Measurements from ENCODE around the gene LRRC8E. TPM values are rescaled to one million over a fixed set of nuclear protein-coding genes. Genes with fewer than 3 reads are reported as not detected.

LRRC8E gene
- total and polyA plus RNA-seq, 2 of the 8 experiments (the other 6 are each of a cell fraction or from before 2014, with no cell fraction given), result 2.7 to 2.9 TPM

- ChIA-PET POLR2A (ENCODE audit: partially characterized antibody) (interaction anchor here (0.7 to 10.5 kb wide), 4 partner anchors 9 to 55 kb away, joined by 3 to 106 read pairs (median 4); partner anchors contain the start of genes SNAPC2 and TGFBR3L), CTCF (ENCODE audit: partially characterized antibody) (interaction anchor here (0.9 to 11.2 kb wide), 3 partner anchors 13 to 62 kb away, joined by 3 to 112 read pairs (median 3); partner anchors contain the start of genes SNAPC2 and TGFBR3L)
- H3K79me1 ChIP-seq (ENCODE audit: low read depth, low read length), result no peaks in the 10 kb centered on the region
- peaks cover 8 to 46% (median 34%) of the 10 kb centered on the region in 4 experiments for H3K27me3 ChIP-seq (replicated peaks in 1 of 4; ENCODE audit: control insufficient read depth in 3 of 4, extremely low read depth in 1 of 4, insufficient read depth in 3 of 4, low read length in 3 of 4)
- no peak overlapping the region for H4K8ac ChIP-seq (ENCODE audit: extremely low read depth, insufficient read depth, low read length)
- H3K14ac ChIP-seq (ENCODE audit: insufficient read length), result no peak overlapping the region
- H4K20me1 ChIP-seq (replicated peaks in 1 of 2; ENCODE audit: control insufficient read depth in 1 of 2, insufficient read depth in 2 of 2, low read length in 2 of 2), result peaks cover 0 to 10% of the 10 kb centered on the region in 2 experiments
- no peak overlapping the region for H3K4me2 ChIP-seq (ENCODE audit: insufficient read depth in 1 of 2, low read depth in 2 of 2, low read length in 2 of 2)
- no peak overlapping the region for H4K91ac ChIP-seq (replicated peaks; ENCODE audit: insufficient read length, low read length)
- no peak overlapping the region for H3K56ac ChIP-seq (replicated peaks; ENCODE audit: insufficient read length, low read depth, low read length)
- no peak overlapping the region for H2BK20ac ChIP-seq (ENCODE audit: low read length)
- H2BK12ac ChIP-seq (ENCODE audit: low read depth, low read length), result no peak overlapping the region
- no peak overlapping the region for H2AFZ ChIP-seq (ENCODE audit: low read length)
- no peaks in the 10 kb centered on the region for H3K9me3 ChIP-seq (ENCODE audit: insufficient read depth in 2 of 2, low read depth in 1 of 2, low read length in 1 of 2)
- H4K5ac ChIP-seq (ENCODE audit: insufficient read length, low read depth, low read length), result no peak overlapping the region
- H3K27ac ChIP-seq (ENCODE audit: low read depth, low read length), result no peak overlapping the region
- WGBS, 2 experiments (ENCODE audit: extremely low coverage in 1 of 2, insufficient coverage in 1 of 2, insufficient read length in 1 of 2, insufficient replicate concordance in 2 of 2, low coverage in 1 of 2, low lambda C conversion rate in 2 of 2, missing lambda C conversion rate in 1 of 2), result 84% methylated on average over 17 of the region's 18 CpGs; no CpG with 5 or more reads in 1 of the 2 experiments
- H3K9ac ChIP-seq (replicated peaks in 1 of 4; ENCODE audit: extremely low read depth in 1 of 4, low read depth in 3 of 4, low read length in 3 of 4), result no peak overlapping the region
- H3K23ac ChIP-seq (ENCODE audit: insufficient read length), result no peak overlapping the region
- H2BK5ac ChIP-seq (ENCODE audit: low read depth, low read length), result no peak overlapping the region
- FAIRE-seq (no peak), DNase-seq (ENCODE audit: low read depth in 1 of 2, low spot score in 2 of 2) (no peak)
- H3K36me3 ChIP-seq (ENCODE audit: control insufficient read depth in 2 of 4, insufficient read depth in 4 of 4, low read length in 3 of 4), result no peaks in the 10 kb centered on the region
- H3K18ac ChIP-seq (ENCODE audit: extremely low read depth, low read length), result no peak overlapping the region
- H3K4me1 ChIP-seq (replicated peaks in 1 of 4; ENCODE audit: control insufficient read depth in 3 of 4, insufficient read depth in 4 of 4, low read length in 3 of 4), result peaks cover 0 to 33% (median 21%) of the 10 kb centered on the region in 4 experiments; a peak in 5 of 7 replicates
- TF ChIP-seq CTBP2 (IDR thresholded peaks at IDR 0.05; ENCODE audit: borderline replicate concordance, insufficient read depth, insufficient read length, low read length) (no peak), YY1 (IDR thresholded peaks at IDR 0.05; ENCODE audit: low read depth, low read length) (no peak)
- H3K23me2 ChIP-seq (ENCODE audit: low read depth, low read length), result peaks cover 18% of the 10 kb centered on the region; the same call in 1 of the 2 replicates
- H3K79me2 ChIP-seq (ENCODE audit: control insufficient read depth in 1 of 2, insufficient read depth in 2 of 2, low read length in 2 of 2), result no peaks in the 10 kb centered on the region
- H2BK15ac ChIP-seq (ENCODE audit: low read length), result no peak overlapping the region
- no peak overlapping the region for H3K4me3 ChIP-seq (ENCODE audit: extremely low read depth in 1 of 4, insufficient read depth in 2 of 4, low read depth in 3 of 4, low read length in 4 of 4)
- H3K4ac ChIP-seq (replicated peaks; ENCODE audit: insufficient read length, low read depth, low read length), result no peak overlapping the region
- no peak overlapping the region for H2AK5ac ChIP-seq (ENCODE audit: low read depth, low read length)
- no peak overlapping the region for H2BK120ac ChIP-seq (replicated peaks; ENCODE audit: low read depth, low read length)
These were observed 23.6 kb upstream of the LRRC8E start for GRCh38 chr19:7864690-7865074.

All from H1 (cell line).